Body of pancreas (tissue), 4 donors: ENCODE data around the gene SLC23A2.

Experiments used
- CTCF ChIP-seq, 7 experiments: fragments of 450-650 bp in 4 of 7; fragments of 200-600 bp in 3 of 7; sonication (generic) in 3 of 7; IDR thresholded peaks; one replicate each; pipeline ENCODE4 v1.5.1; 2016 to 2019; ENCODE audit warnings: antibody characterized with exemption in 7 of 7
- POLR2A ChIP-seq, 3 donors: fragments of 450-650 bp; IDR thresholded peaks; one replicate each; pipeline ENCODE4 v1.6.1; 2016; ENCODE audit warnings: antibody characterized with exemption in 3 of 3, mild to moderate bottlenecking in 2 of 3

- TF ChIP-seq POLR2A (IDR thresholded peaks at IDR 0.05), result no peak
- TF ChIP-seq CTCF (IDR thresholded peaks at IDR 0.05), result no peak
Measured at GRCh38 chr20:4950437-4950836, 50.9 kb downstream of the SLC23A2 start.
